Testis (tissue), 3 donors: ENCODE results near the gene IGFBP7. TPM values are rescaled to one million over a fixed set of nuclear protein-coding genes. Genes with fewer than 3 reads are reported as not detected.

Experiments used
- DNase-seq: peaks from one replicate; pipeline ENCODE4 v3.0.0-alpha.2; 2019
- H3K27ac ChIP-seq, 2 donors: fragments of 200-600 bp; sonication (generic); one replicate each; pipeline ENCODE4 v1.5.1; 2019
- H3K27me3 ChIP-seq: fragments of 200-600 bp; sonication (generic); one replicate; pipeline ENCODE4 v1.5.1; 2019
- H3K36me3 ChIP-seq: fragments of 200-600 bp; sonication (generic); one replicate; pipeline ENCODE4 v1.5.1; 2017; ENCODE audit warnings: low read depth; ENCODE audit errors: missing control alignments
- H3K4me1 ChIP-seq: fragments of 200-600 bp; sonication (generic); one replicate; pipeline ENCODE4 v1.5.1; 2019
- H3K4me3 ChIP-seq, 2 donors: fragments of 200-600 bp; sonication (generic); one replicate each; pipeline ENCODE4 v1.5.1; 2017 to 2019
- H3K9me3 ChIP-seq: fragments of 200-600 bp; sonication (generic); one replicate; pipeline ENCODE4 v1.5.1; 2017
- CTCF ChIP-seq, 3 experiments: fragments of 450-650 bp in 2 of 3; fragments of 200-600 bp in 1 of 3; sonication (generic) in 1 of 3; IDR thresholded peaks; one replicate each; pipeline ENCODE4 v1.5.1; 2016 to 2019; ENCODE audit warnings: antibody characterized with exemption in 3 of 3, mild to moderate bottlenecking in 2 of 3, moderate library complexity in 1 of 3
- POLR2A ChIP-seq: fragments of 450-650 bp; IDR thresholded peaks from one replicate; pipeline ENCODE4 v1.6.1; 2017; ENCODE audit warnings: antibody characterized with exemption, mild to moderate bottlenecking, moderate library complexity
- WGBS, 2 donors: methylation state at CpG; one replicate each; pipeline ENCODE4 v1.1.5; 2018; 5-methylcytosine and 5-hydroxymethylcytosine counted together
- intact Hi-C: fragments of 100-400 bp; cut with DNase I; formaldehyde crosslinking; loops from one replicate; pipeline ENCODE4 v1.15.1; 2023; ENCODE audit warnings: low total_unique reads
- polyA plus RNA-seq: library from polyadenylated mRNA; stranded (reverse); fragments of 350-450 nt; fragmentation: Illumina TruSeq; extraction: RNeasy Lipid Tissue Mini Kit (QIAGEN cat#74804); gene quantifications from one replicate; pipeline ENCODE4 v1.2.3, GENCODE V29; 2014; ENCODE audit warnings: low read depth, low replicate concordance; ENCODE audit not compliant: insufficient read depth
- total RNA-seq, 2 donors: library from RNA; depleted of rRNA; stranded (reverse); fragments of >200 nt; gene quantifications; one replicate each; pipeline ENCODE4 v1.2.3, GENCODE V29; 2016

Gene IGFBP7
- total and polyA plus RNA-seq, 3 donors from 2014 or later, result 451 to 817 (median 531) TPM

GRCh38 chr4:57070461-57070860 is 39.7 kb downstream of the IGFBP7 start:
- Histone ChIP-seq H3K36me3 (no peaks in the 10 kb centered on the region), H3K9me3 (no peaks in the 10 kb centered on the region), H3K27me3 (no peaks in the 10 kb centered on the region), H3K27ac (peak overlapping the region in 1 of 2 donors; percentile 62), H3K4me1 (peaks cover 18% of the 10 kb centered on the region), H3K4me3 (no peak overlapping the region)
- no peak for DNase-seq
- 64 to 70% methylated on average over 2 of the region's 2 CpGs for WGBS, 2 donors
- TF ChIP-seq POLR2A (no peak), CTCF (IDR thresholded peaks at IDR 0.05) (no peak)
- intact Hi-C loops, result no loop called here

GRCh38 chr4:57068237-57068981 is 41.8 kb downstream of the IGFBP7 start:
- Histone ChIP-seq H3K27me3 (no peaks in the 10 kb centered on the region), H3K9me3 (no peaks in the 10 kb centered on the region), H3K4me3 (no peak overlapping the region), H3K27ac (peak overlapping the region in 1 of 2 donors; percentile 62), H3K4me1 (peaks cover 30% of the 10 kb centered on the region), H3K36me3 (no peaks in the 10 kb centered on the region)
- intact Hi-C loops, result loop anchor here (10.0 kb wide), 1 partner anchor 46 kb away; the partner anchor contains the start of gene IGFBP7
- TF ChIP-seq CTCF (IDR thresholded peaks at IDR 0.05) (no peak), POLR2A (no peak)
- no peak for DNase-seq
- WGBS, 2 donors, result 55 to 60% methylated on average over 8 of the region's 8 CpGs

GRCh38 chr4:57065730-57066482 is 44.3 kb downstream of the IGFBP7 start:
- Histone ChIP-seq H3K4me3 (no peak overlapping the region), H3K9me3 (no peaks in the 10 kb centered on the region), H3K36me3 (no peaks in the 10 kb centered on the region), H3K27ac (peak overlapping the region; percentile 53 to 62), H3K27me3 (no peaks in the 10 kb centered on the region), H3K4me1 (peaks cover 37% of the 10 kb centered on the region)
- no peak for DNase-seq
- intact Hi-C loops, result loop anchor here (10.0 kb wide), 1 partner anchor 49 kb away; the partner anchor contains the start of gene IGFBP7
- TF ChIP-seq POLR2A, result no peak
- no peak for TF ChIP-seq CTCF (IDR thresholded peaks at IDR 0.05)
- WGBS, 2 donors, result 43 to 55% methylated on average over 5 of the region's 5 CpGs

- no peaks in the 10 kb centered on the region for H3K36me3 ChIP-seq
- TF ChIP-seq CTCF (IDR thresholded peaks at IDR 0.05), result no peak
- TF ChIP-seq POLR2A, result no peak
- intact Hi-C loops, result loop anchor here (10.0 kb wide), 1 partner anchor 50 kb away; the partner anchor contains the start of gene IGFBP7
- peaks cover 45% of the 10 kb centered on the region for H3K4me1 ChIP-seq
- WGBS, 2 donors, result 8 to 32% methylated on average over 20 of the region's 20 CpGs
- peak; percentile 78 for DNase-seq
- no peaks in the 10 kb centered on the region for H3K9me3 ChIP-seq
- peak overlapping the region; percentile 53 to 62 for H3K27ac ChIP-seq
- H3K4me3 ChIP-seq, result no peak overlapping the region
- H3K27me3 ChIP-seq, result no peaks in the 10 kb centered on the region
These were observed 45.1 kb downstream of the IGFBP7 start for GRCh38 chr4:57064811-57065711.
